Measurements from ENCODE around the gene SORL1. TPM values are rescaled to one million over a fixed set of nuclear protein-coding genes. Genes with fewer than 3 reads are reported as not detected.
A peak's percentile ranks its signal among the peaks of the same experiment; 100 is the strongest.

The SORL1 gene
- total RNA-seq, 1 experiment from 2014 or later, result 68.3 TPM

DNA sequence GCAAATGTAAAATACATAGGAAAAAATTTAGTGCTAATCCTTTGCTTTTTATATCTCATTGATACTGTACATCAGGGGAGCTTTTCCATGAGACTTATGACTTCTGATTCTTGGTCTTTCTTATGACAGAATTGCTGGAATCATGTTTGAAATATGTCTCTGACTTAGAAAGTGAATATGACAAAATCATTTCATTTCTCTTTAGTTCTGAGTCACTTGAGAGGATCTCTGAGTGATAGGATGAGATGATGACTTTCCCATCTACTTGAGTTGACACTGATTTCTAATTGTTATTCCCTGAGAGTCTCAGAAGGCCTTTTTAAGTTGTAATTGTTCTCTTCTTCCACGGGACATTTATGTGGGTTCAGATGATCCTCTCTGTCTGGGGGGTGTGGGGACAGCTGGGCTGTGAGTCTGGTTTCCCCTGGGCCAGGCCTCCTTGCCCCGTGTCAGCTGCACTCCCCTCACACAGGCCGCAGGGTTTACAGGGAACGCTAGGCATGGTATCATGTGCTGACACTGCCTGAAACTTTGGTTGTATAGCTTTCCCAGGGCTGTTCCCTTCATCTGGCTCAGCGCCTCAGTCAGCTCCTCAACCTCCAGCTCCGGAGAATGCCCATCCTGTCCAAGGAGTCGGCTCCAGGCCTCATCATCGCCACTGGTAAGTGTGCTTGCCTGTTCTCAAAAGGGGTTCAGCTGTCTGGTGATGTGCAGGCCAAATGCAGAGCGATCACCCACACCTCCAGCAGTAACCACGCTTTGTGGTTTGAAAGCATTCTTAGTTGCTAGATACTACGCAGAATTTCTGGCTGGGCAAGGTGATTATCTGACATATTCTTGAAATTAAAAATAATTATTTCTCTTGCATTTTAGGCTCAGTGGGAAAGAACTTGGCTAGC is 70.2 kb downstream of the SORL1 start:
- no peaks in the 10 kb centered on the region for H3K4me1 ChIP-seq (ENCODE audit: insufficient read depth, low read length)
- no peak overlapping the region for H4K91ac ChIP-seq (ENCODE audit: insufficient read length, low read depth, low read length)
- no peaks in the 10 kb centered on the region for H4K20me1 ChIP-seq (ENCODE audit: control insufficient read depth, insufficient read depth, insufficient read length)
- Mint-ChIP-seq H3K4me1 (peaks cover 4 to 5% of the 10 kb centered on the region in 2 experiments), H3K36me3 (ENCODE audit: insufficient read depth in 1 of 3, low read depth in 3 of 3) (peaks cover 41 to 69% (median 67%) of the 10 kb centered on the region in 3 experiments), H3K27ac (peak overlapping the region in 1 of 3 experiments; percentile 12; a peak in 1 of 7 replicates), H3K9me3 (peaks cover 3 to 9% of the 10 kb centered on the region in 2 experiments; a peak in 2 of 5 replicates), H3K4me3 (no peak overlapping the region), H3K27me3 (ENCODE audit: low read depth) (no peaks in the 10 kb centered on the region)
- no peaks in the 10 kb centered on the region for H3K27me3 ChIP-seq (ENCODE audit: insufficient read depth, low read length)
- no peak overlapping the region for H3K27ac ChIP-seq (ENCODE audit: insufficient read length, low read depth, low read length)
- H3K18ac ChIP-seq (ENCODE audit: insufficient read length, low read depth, low read length), result no peak overlapping the region
- WGBS (ENCODE audit: extremely low coverage, insufficient read length, low lambda C conversion rate), result no CpG with 5 or more reads among the region's 11 CpGs
- H3K23me2 ChIP-seq (ENCODE audit: insufficient read length, low read depth, low read length, poor library complexity, severe bottlenecking), result no peaks in the 10 kb centered on the region
- H3T11ph ChIP-seq (ENCODE audit: low read length), result no peak overlapping the region
- H4K5ac ChIP-seq (ENCODE audit: insufficient read length, low read depth, low read length), result no peak overlapping the region
- no peak overlapping the region for H3K4ac ChIP-seq (ENCODE audit: low read depth, low read length)
- H3K9me3 ChIP-seq (ENCODE audit: control insufficient read depth, low read depth, low read length), result no peaks in the 10 kb centered on the region
- H3K79me2 ChIP-seq (ENCODE audit: insufficient read depth, low read length), result 0 out of 2 replicates have a peak, but pooled peaks cover 2% of the 10 kb centered on the region
- no peak overlapping the region for H3K4me2 ChIP-seq (ENCODE audit: insufficient read depth, insufficient read length, low read length)
- TF ChIP-seq, protein P1, sequence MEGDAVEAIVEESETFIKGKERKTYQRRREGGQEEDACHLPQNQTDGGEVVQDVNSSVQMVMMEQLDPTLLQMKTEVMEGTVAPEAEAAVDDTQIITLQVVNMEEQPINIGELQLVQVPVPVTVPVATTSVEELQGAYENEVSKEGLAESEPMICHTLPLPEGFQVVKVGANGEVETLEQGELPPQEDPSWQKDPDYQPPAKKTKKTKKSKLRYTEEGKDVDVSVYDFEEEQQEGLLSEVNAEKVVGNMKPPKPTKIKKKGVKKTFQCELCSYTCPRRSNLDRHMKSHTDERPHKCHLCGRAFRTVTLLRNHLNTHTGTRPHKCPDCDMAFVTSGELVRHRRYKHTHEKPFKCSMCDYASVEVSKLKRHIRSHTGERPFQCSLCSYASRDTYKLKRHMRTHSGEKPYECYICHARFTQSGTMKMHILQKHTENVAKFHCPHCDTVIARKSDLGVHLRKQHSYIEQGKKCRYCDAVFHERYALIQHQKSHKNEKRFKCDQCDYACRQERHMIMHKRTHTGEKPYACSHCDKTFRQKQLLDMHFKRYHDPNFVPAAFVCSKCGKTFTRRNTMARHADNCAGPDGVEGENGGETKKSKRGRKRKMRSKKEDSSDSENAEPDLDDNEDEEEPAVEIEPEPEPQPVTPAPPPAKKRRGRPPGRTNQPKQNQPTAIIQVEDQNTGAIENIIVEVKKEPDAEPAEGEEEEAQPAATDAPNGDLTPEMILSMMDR (conservative IDR thresholded peaks at IDR 0.05), result no peak
- H2AFZ ChIP-seq (ENCODE audit: low read length), result no peak overlapping the region
- no peak overlapping the region for H3K9ac ChIP-seq (ENCODE audit: extremely low read depth, insufficient read length, low read length)
- H2BK5ac ChIP-seq (ENCODE audit: insufficient read length, low read length), result no peak overlapping the region
- no peak overlapping the region for H2BK120ac ChIP-seq (ENCODE audit: low read depth, low read length, poor library complexity, severe bottlenecking)
- no peak overlapping the region for H2BK20ac ChIP-seq (ENCODE audit: low read depth, low read length, poor library complexity, severe bottlenecking)
- no peak overlapping the region for H2BK12ac ChIP-seq (ENCODE audit: insufficient read length, low read depth, low read length)
- H2AK5ac ChIP-seq (ENCODE audit: insufficient read length, low read length), result no peak overlapping the region
- H4K8ac ChIP-seq (replicated peaks; ENCODE audit: insufficient read length, low read depth, low read length), result no peak overlapping the region
- H3K14ac ChIP-seq (ENCODE audit: insufficient read depth, low read length), result no peak overlapping the region
- H2BK15ac ChIP-seq (ENCODE audit: low read depth, low read length), result no peak overlapping the region
- no peaks in the 10 kb centered on the region for H3K79me1 ChIP-seq (ENCODE audit: insufficient read depth, low read depth, low read length, poor library complexity, severe bottlenecking)
- H3K56ac ChIP-seq (ENCODE audit: insufficient read length, low read depth, low read length), result no peak overlapping the region
- DNase-seq, result no peak
- no peak overlapping the region for H3K23ac ChIP-seq (ENCODE audit: insufficient read length, low read depth, low read length)

Data from H9 (cell line).